ENCODE data around the gene ARID1B. TPM values are rescaled to one million over a fixed set of nuclear protein-coding genes. Genes with fewer than 3 reads are reported as not detected.

ARID1B gene
- total RNA-seq, 5 donors from 2014 or later (not counting 1 experiment from before 2014, with no cell fraction given), result 103 to 161 (median 108) TPM

- Mint-ChIP-seq H3K4me3 (no peak overlapping the region), H3K36me3 (peaks cover 10% of the 10 kb centered on the region), H3K27ac (no peak overlapping the region), H3K27me3 (no peaks in the 10 kb centered on the region), H3K9me3 (no peaks in the 10 kb centered on the region), H3K4me1 (peaks cover 77 to 79% (median 78%) of the 10 kb centered on the region in 3 donors)
- POLR2A ChIA-PET, result interaction anchor here (0.6 to 0.7 kb wide), 3 partner anchors 23 to 1026 kb away, joined by 3 to 5 read pairs (median 4); no protein-coding TSS in a partner anchor
- CTCF ChIA-PET, result interaction anchor here in 1 of 2 donors (0.6 kb wide), 1 partner anchor 389 kb away, joined by 3 read pairs; no protein-coding TSS in a partner anchor
- no peak overlapping the region for H3K27ac ChIP-seq (ENCODE audit: low read length)
- WGBS (ENCODE audit: insufficient coverage), result no CpG with 5 or more reads among the region's 2 CpGs
- H3K9me3 ChIP-seq, result no peaks in the 10 kb centered on the region
- no peaks in the 10 kb centered on the region for H3K27me3 ChIP-seq (replicated peaks in 1 of 2; ENCODE audit: control insufficient read depth in 2 of 2, extremely low read depth in 1 of 2, insufficient read depth in 2 of 2, low read length in 1 of 2)
- no peak overlapping the region for H3K4me3 ChIP-seq (ENCODE audit: control insufficient read depth in 1 of 2, extremely low read depth in 1 of 2, low read length in 1 of 2)
- DNase-seq, result no peak
- peaks cover 2 to 17% of the 10 kb centered on the region in 2 experiments for H3K4me1 ChIP-seq (ENCODE audit: control insufficient read depth in 1 of 2, extremely low read depth in 1 of 2, insufficient read depth in 2 of 2, low read length in 2 of 2)
- no peaks in the 10 kb centered on the region for H3K36me3 ChIP-seq (ENCODE audit: control insufficient read depth in 2 of 2, extremely low read depth in 1 of 2, insufficient read depth in 1 of 2, low read length in 1 of 2)
- ATAC-seq (replicated peaks in 1 of 4), result no peak
Measured at GRCh38 chr6:156954191-156954590, 177.0 kb downstream of the ARID1B start.

GRCh38 chr6:156954816-156955215, 177.6 kb downstream of the ARID1B start:
- DNase-seq (no peak), ATAC-seq (replicated peaks in 1 of 4) (no peak)
- Histone ChIP-seq H3K36me3 (ENCODE audit: control insufficient read depth in 2 of 2, extremely low read depth in 1 of 2, insufficient read depth in 1 of 2, low read length in 1 of 2) (no peaks in the 10 kb centered on the region), H3K9me3 (no peaks in the 10 kb centered on the region), H3K27me3 (replicated peaks in 1 of 2; ENCODE audit: control insufficient read depth in 2 of 2, extremely low read depth in 1 of 2, insufficient read depth in 2 of 2, low read length in 1 of 2) (no peaks in the 10 kb centered on the region), H3K27ac (ENCODE audit: low read length) (no peak overlapping the region), H3K4me1 (ENCODE audit: control insufficient read depth in 1 of 2, extremely low read depth in 1 of 2, insufficient read depth in 2 of 2, low read length in 2 of 2) (peaks cover 2 to 17% of the 10 kb centered on the region in 2 experiments), H3K4me3 (ENCODE audit: control insufficient read depth in 1 of 2, extremely low read depth in 1 of 2, low read length in 1 of 2) (no peak overlapping the region)
- POLR2A ChIA-PET, result interaction anchor here in 1 of 2 donors (0.6 kb wide), 1 partner anchor 24 kb away, joined by 5 read pairs; no protein-coding TSS in a partner anchor
- no peak overlapping the region for H3K4me3 Mint-ChIP-seq
- H3K9me3 Mint-ChIP-seq, result no peaks in the 10 kb centered on the region
- H3K27me3 Mint-ChIP-seq, result no peaks in the 10 kb centered on the region
- no peak overlapping the region for H3K27ac Mint-ChIP-seq
- peaks cover 10% of the 10 kb centered on the region for H3K36me3 Mint-ChIP-seq
- CTCF ChIA-PET, result no interaction called here
- H3K4me1 Mint-ChIP-seq, result peaks cover 75 to 77% (median 77%) of the 10 kb centered on the region in 3 donors
- WGBS (ENCODE audit: insufficient coverage), result 97% methylated on average over 9 of the region's 12 CpGs

- Mint-ChIP-seq H3K36me3 (peaks cover 10% of the 10 kb centered on the region), H3K9me3 (no peaks in the 10 kb centered on the region), H3K27ac (no peak overlapping the region), H3K27me3 (no peaks in the 10 kb centered on the region), H3K4me3 (no peak overlapping the region), H3K4me1 (peaks cover 67 to 72% (median 71%) of the 10 kb centered on the region in 3 donors)
- CTCF ChIA-PET, result no interaction called here
- H3K27me3 ChIP-seq (replicated peaks in 1 of 2; ENCODE audit: control insufficient read depth in 2 of 2, extremely low read depth in 1 of 2, insufficient read depth in 2 of 2, low read length in 1 of 2), result no peaks in the 10 kb centered on the region
- no peak for ATAC-seq (replicated peaks in 1 of 4)
- WGBS (ENCODE audit: insufficient coverage), result 100% methylated on average over 1 of the region's 6 CpGs
- no peak overlapping the region for H3K4me3 ChIP-seq (ENCODE audit: control insufficient read depth in 1 of 2, extremely low read depth in 1 of 2, low read length in 1 of 2)
- H3K36me3 ChIP-seq (ENCODE audit: control insufficient read depth in 2 of 2, extremely low read depth in 1 of 2, insufficient read depth in 1 of 2, low read length in 1 of 2), result no peaks in the 10 kb centered on the region
- H3K9me3 ChIP-seq, result no peaks in the 10 kb centered on the region
- peaks cover 2 to 17% of the 10 kb centered on the region in 2 experiments for H3K4me1 ChIP-seq (ENCODE audit: control insufficient read depth in 1 of 2, extremely low read depth in 1 of 2, insufficient read depth in 2 of 2, low read length in 2 of 2)
- POLR2A ChIA-PET, result interaction anchor here in 1 of 2 donors (0.6 kb wide), 1 partner anchor 35 kb away, joined by 3 read pairs; no protein-coding TSS in a partner anchor
- no peak overlapping the region for H3K27ac ChIP-seq (ENCODE audit: low read length)
- DNase-seq, result no peak
Measured at GRCh38 chr6:156955494-156956183, 178.5 kb downstream of the ARID1B start.

- Mint-ChIP-seq H3K4me1 (peaks cover 65 to 74% (median 70%) of the 10 kb centered on the region in 3 donors), H3K27me3 (no peaks in the 10 kb centered on the region), H3K9me3 (no peaks in the 10 kb centered on the region), H3K27ac (no peak overlapping the region), H3K36me3 (peaks cover 10% of the 10 kb centered on the region), H3K4me3 (no peak overlapping the region)
- ATAC-seq (replicated peaks in 1 of 4), result no peak
- H3K9me3 ChIP-seq, result no peaks in the 10 kb centered on the region
- H3K27ac ChIP-seq (ENCODE audit: low read length), result no peak overlapping the region
- no peaks in the 10 kb centered on the region for H3K27me3 ChIP-seq (replicated peaks in 1 of 2; ENCODE audit: control insufficient read depth in 2 of 2, extremely low read depth in 1 of 2, insufficient read depth in 2 of 2, low read length in 1 of 2)
- POLR2A ChIA-PET, result no interaction called here
- H3K4me1 ChIP-seq (ENCODE audit: control insufficient read depth in 1 of 2, extremely low read depth in 1 of 2, insufficient read depth in 2 of 2, low read length in 2 of 2), result peaks cover 2 to 17% of the 10 kb centered on the region in 2 experiments
- CTCF ChIA-PET, result no interaction called here
- no peak for DNase-seq
- H3K36me3 ChIP-seq (ENCODE audit: control insufficient read depth in 2 of 2, extremely low read depth in 1 of 2, insufficient read depth in 1 of 2, low read length in 1 of 2), result no peaks in the 10 kb centered on the region
- no peak overlapping the region for H3K4me3 ChIP-seq (ENCODE audit: control insufficient read depth in 1 of 2, extremely low read depth in 1 of 2, low read length in 1 of 2)
Measured at GRCh38 chr6:156956286-156956685, 179.1 kb downstream of the ARID1B start.

GRCh38 chr6:156957931-156958547, 180.9 kb downstream of the ARID1B start:
- Histone ChIP-seq H3K4me3 (ENCODE audit: control insufficient read depth in 1 of 2, extremely low read depth in 1 of 2, low read length in 1 of 2) (no peak overlapping the region), H3K9me3 (no peaks in the 10 kb centered on the region), H3K4me1 (ENCODE audit: control insufficient read depth in 1 of 2, extremely low read depth in 1 of 2, insufficient read depth in 2 of 2, low read length in 2 of 2) (peaks cover 2 to 12% of the 10 kb centered on the region in 2 experiments), H3K27me3 (replicated peaks in 1 of 2; ENCODE audit: control insufficient read depth in 2 of 2, extremely low read depth in 1 of 2, insufficient read depth in 2 of 2, low read length in 1 of 2) (no peaks in the 10 kb centered on the region), H3K27ac (ENCODE audit: low read length) (no peak overlapping the region), H3K36me3 (ENCODE audit: control insufficient read depth in 2 of 2, extremely low read depth in 1 of 2, insufficient read depth in 1 of 2, low read length in 1 of 2) (no peaks in the 10 kb centered on the region)
- WGBS (ENCODE audit: insufficient coverage), result 80% methylated on average over 1 of the region's 3 CpGs
- Mint-ChIP-seq H3K4me3 (no peak overlapping the region), H3K36me3 (peaks cover 10% of the 10 kb centered on the region), H3K4me1 (peaks cover 62 to 70% (median 67%) of the 10 kb centered on the region in 3 donors), H3K27me3 (no peaks in the 10 kb centered on the region), H3K9me3 (no peaks in the 10 kb centered on the region), H3K27ac (no peak overlapping the region)
- ATAC-seq (replicated peaks in 1 of 4), result no peak
- DNase-seq, result no peak
- CTCF ChIA-PET, result interaction anchor here in 1 of 2 donors (0.5 kb wide), 1 partner anchor 26 kb away, joined by 5 read pairs; no protein-coding TSS in a partner anchor
- POLR2A ChIA-PET, result no interaction called here

GRCh38 chr6:156960525-156960924, 183.3 kb downstream of the ARID1B start:
- Mint-ChIP-seq H3K36me3 (peaks cover 10% of the 10 kb centered on the region), H3K27me3 (no peaks in the 10 kb centered on the region), H3K4me3 (no peak overlapping the region), H3K4me1 (peaks cover 52 to 67% (median 65%) of the 10 kb centered on the region in 3 donors), H3K27ac (no peak overlapping the region), H3K9me3 (no peaks in the 10 kb centered on the region)
- no peaks in the 10 kb centered on the region for H3K9me3 ChIP-seq
- no peak overlapping the region for H3K27ac ChIP-seq (ENCODE audit: low read length)
- H3K27me3 ChIP-seq (replicated peaks in 1 of 2; ENCODE audit: control insufficient read depth in 2 of 2, extremely low read depth in 1 of 2, insufficient read depth in 2 of 2, low read length in 1 of 2), result no peaks in the 10 kb centered on the region
- ATAC-seq (replicated peaks in 1 of 4) (no peak), DNase-seq (no peak)
- CTCF ChIA-PET, result no interaction called here
- no peaks in the 10 kb centered on the region for H3K36me3 ChIP-seq (ENCODE audit: control insufficient read depth in 2 of 2, extremely low read depth in 1 of 2, insufficient read depth in 1 of 2, low read length in 1 of 2)
- H3K4me3 ChIP-seq (ENCODE audit: control insufficient read depth in 1 of 2, extremely low read depth in 1 of 2, low read length in 1 of 2), result no peak overlapping the region
- H3K4me1 ChIP-seq (ENCODE audit: control insufficient read depth in 1 of 2, extremely low read depth in 1 of 2, insufficient read depth in 2 of 2, low read length in 2 of 2), result peaks cover 0 to 8% of the 10 kb centered on the region in 2 experiments
- POLR2A ChIA-PET, result no interaction called here

Data from T-cell (primary cell).